Left ventricle myocardium inferior (tissue), 1 donor: Measurements from ENCODE around the gene FANCC. TPM values are rescaled to one million over a fixed set of nuclear protein-coding genes. Genes with fewer than 3 reads are reported as not detected.

Experiments used
- DNase-seq: peaks from one replicate; pipeline ENCODE4 v3.0.0-alpha.2; 2020
- H3K27ac ChIP-seq: fragments of 200-600 bp; replicated peaks from 2 replicates; pipeline ENCODE4 v1.8.0; 2021
- H3K27me3 ChIP-seq: fragments of 200-600 bp; 2 replicates; pipeline ENCODE4 v1.8.0; 2021; ENCODE audit warnings: low read depth
- H3K36me3 ChIP-seq: fragments of 200-600 bp; 2 replicates; pipeline ENCODE4 v1.8.0; 2021
- H3K4me1 ChIP-seq: fragments of 200-600 bp; 2 replicates; pipeline ENCODE4 v1.8.0; 2021
- H3K4me3 ChIP-seq: fragments of 200-600 bp; 2 replicates; pipeline ENCODE4 v1.8.0; 2021; ENCODE audit warnings: mild to moderate bottlenecking, moderate library complexity
- H3K9me3 ChIP-seq: fragments of 200-600 bp; replicated peaks from 2 replicates; pipeline ENCODE4 v1.8.0; 2021
- intact Hi-C: fragments of 100-400 bp; cut with micrococcal nuclease; formaldehyde crosslinking; loops from one replicate; pipeline ENCODE4 v1.11.0; 2022
- total RNA-seq: library from RNA; stranded (reverse); fragmentation: NEBNext Ultra II Directional; extraction: Animal tissue kit (Norgen Biotek cat#: 25700); gene quantifications from one replicate; pipeline ENCODE4 v1.2.1, GENCODE V29; 2021
- TF ChIP-seq, protein P1 (sequence below): fragments of 200-600 bp; IDR thresholded peaks from 2 replicates; pipeline ENCODE4 v1.8.0; 2021; ENCODE audit warnings: antibody characterized with exemption, mild to moderate bottlenecking, borderline replicate concordance
- donor health status: DM: no; HTN: yes; CAD: no; lungs with severe emphysema.

Gene FANCC
- total RNA-seq, 1 donor from 2014 or later: 4.1 TPM

DNA sequence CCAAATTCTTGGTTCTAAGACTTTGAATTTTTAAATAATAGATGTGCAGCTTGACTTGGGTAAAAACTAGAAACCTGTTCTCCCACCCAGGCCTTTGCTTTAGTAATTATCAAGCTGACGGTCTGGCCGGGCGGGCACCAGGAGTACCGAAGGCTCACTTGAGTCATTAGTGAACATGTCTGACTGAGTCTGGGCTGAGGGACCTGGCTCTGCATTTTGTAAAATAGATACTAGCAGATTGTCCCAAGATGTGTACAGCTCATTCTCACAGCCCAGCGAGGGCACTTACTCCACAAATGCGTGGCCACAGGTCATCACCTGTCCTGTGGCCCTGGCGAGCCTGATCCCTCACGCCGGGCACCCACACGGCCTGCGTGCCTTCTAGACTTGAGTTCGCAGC lies 216.2 kb downstream of the FANCC start:
- Histone ChIP-seq H3K27ac (peak overlapping the region; percentile 57), H3K4me3 (no peak overlapping the region), H3K4me1 (peaks cover 85% of the 10 kb centered on the region), H3K36me3 (peaks cover 4% of the 10 kb centered on the region), H3K27me3 (no peaks in the 10 kb centered on the region), H3K9me3 (no peaks in the 10 kb centered on the region)
- TF ChIP-seq, protein P1, sequence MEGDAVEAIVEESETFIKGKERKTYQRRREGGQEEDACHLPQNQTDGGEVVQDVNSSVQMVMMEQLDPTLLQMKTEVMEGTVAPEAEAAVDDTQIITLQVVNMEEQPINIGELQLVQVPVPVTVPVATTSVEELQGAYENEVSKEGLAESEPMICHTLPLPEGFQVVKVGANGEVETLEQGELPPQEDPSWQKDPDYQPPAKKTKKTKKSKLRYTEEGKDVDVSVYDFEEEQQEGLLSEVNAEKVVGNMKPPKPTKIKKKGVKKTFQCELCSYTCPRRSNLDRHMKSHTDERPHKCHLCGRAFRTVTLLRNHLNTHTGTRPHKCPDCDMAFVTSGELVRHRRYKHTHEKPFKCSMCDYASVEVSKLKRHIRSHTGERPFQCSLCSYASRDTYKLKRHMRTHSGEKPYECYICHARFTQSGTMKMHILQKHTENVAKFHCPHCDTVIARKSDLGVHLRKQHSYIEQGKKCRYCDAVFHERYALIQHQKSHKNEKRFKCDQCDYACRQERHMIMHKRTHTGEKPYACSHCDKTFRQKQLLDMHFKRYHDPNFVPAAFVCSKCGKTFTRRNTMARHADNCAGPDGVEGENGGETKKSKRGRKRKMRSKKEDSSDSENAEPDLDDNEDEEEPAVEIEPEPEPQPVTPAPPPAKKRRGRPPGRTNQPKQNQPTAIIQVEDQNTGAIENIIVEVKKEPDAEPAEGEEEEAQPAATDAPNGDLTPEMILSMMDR: no peak
- intact Hi-C loops: no loop called here
- DNase-seq: no peak

DNA sequence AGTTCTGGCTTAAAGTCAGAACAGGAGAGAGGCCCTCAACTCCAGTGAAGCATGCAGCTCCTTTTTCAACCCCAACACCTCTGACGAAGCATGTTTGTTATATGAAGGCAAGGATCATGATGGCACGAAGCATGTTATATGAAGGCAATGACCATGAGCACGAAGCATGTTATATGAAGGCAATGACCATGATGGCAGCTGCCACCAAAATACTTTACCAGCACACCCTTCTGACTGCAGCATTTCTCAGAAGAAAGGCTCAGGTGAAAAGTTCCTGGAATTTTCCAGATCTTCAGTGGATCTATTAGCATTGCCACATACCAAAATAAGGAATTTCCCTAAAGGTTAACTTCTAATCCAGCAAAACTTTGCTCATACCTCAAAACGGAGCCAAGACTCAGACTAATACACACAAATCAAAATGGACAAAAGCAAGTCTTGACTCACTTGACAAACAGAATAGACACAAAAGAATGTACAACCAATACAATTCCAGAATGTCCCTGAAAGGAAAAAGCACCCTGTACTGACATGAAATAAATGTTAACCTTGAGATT lies 217.4 kb downstream of the FANCC start:
- H3K4me1 ChIP-seq: peaks cover 97% of the 10 kb centered on the region
- no peak for DNase-seq
- no peak overlapping the region for H3K4me3 ChIP-seq
- peak overlapping the region; percentile 49 for H3K27ac ChIP-seq
- peaks cover 4% of the 10 kb centered on the region for H3K36me3 ChIP-seq
- intact Hi-C loops: no loop called here
- no peaks in the 10 kb centered on the region for H3K9me3 ChIP-seq
- TF ChIP-seq, protein P1: no peak
- no peaks in the 10 kb centered on the region for H3K27me3 ChIP-seq

DNA sequence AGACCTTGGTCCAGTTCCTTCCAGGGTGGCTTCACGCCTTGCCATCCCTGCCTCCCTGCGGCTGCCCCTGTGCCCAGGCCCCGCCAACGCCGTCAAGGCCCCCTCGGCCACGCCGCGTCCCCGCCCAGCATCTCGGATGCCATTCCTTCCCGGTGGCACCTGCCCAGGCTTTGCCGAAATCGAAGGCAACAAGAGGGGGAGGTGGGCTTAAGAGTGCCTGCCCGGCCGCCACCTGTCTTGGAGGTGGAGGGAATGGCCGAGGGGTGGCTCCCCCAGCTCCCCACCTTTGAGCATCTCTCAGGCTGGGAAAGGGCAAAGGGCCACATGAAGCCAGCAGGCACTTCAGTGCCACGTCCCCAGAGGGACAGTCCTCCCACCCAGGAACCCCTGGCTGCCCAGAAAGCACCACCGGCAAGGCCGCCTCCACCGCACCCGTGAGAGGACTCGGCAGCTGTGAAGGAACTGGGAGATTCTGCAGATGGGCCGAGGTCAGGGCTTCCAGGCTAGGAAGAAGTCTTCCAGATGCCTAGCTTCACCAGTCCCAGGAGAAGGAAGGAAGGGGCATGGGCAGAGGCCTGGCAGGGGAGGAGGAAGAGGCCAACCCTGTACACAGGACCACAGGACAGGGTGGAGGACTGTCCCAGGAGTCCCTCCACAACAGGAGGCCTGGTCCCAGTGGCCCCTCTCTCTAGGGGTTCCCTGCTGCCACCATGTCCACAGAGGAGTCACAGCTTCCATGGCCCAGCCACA lies 218.0 kb downstream of the FANCC start:
- intact Hi-C loops: no loop called here
- Histone ChIP-seq H3K27ac (peak overlapping the region; percentile 49), H3K4me1 (peaks cover 98% of the 10 kb centered on the region), H3K4me3 (no peak overlapping the region), H3K27me3 (no peaks in the 10 kb centered on the region), H3K9me3 (no peaks in the 10 kb centered on the region), H3K36me3 (no peaks in the 10 kb centered on the region)
- no peak for DNase-seq
- TF ChIP-seq, protein P1: no peak

DNA sequence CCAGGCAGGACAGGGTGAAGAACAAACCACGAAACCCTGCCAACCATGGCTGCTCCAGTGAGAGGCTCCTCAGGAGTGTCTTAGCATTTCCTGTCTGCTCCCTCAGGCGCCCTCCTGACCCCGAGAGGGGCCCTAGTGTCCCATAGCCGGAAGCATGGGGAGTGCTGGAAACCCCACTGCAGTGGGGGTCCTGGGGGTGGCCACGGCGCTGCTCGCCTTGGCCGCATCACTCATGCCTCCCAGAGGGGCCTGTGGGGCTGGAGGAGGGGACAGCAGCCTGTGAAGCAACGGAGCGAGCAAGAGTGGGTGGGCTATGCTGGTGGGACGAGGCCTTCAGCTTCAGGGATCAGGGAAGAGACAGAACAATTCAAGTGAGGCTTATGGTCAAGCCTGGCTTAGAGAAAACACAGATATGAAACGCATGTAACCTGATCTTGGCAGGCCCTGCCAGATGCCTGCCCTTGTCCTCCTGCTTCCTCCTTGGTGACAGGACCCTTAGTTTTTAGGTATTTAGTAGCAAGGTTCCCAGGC lies 219.1 kb downstream of the FANCC start:
- TF ChIP-seq, protein P1: no peak
- peak overlapping the region; percentile 49 for H3K27ac ChIP-seq
- H3K4me3 ChIP-seq: no peak overlapping the region
- peaks cover 98% of the 10 kb centered on the region for H3K4me1 ChIP-seq
- no peaks in the 10 kb centered on the region for H3K27me3 ChIP-seq
- intact Hi-C loops: no loop called here
- no peaks in the 10 kb centered on the region for H3K36me3 ChIP-seq
- no peaks in the 10 kb centered on the region for H3K9me3 ChIP-seq
- no peak for DNase-seq

DNA sequence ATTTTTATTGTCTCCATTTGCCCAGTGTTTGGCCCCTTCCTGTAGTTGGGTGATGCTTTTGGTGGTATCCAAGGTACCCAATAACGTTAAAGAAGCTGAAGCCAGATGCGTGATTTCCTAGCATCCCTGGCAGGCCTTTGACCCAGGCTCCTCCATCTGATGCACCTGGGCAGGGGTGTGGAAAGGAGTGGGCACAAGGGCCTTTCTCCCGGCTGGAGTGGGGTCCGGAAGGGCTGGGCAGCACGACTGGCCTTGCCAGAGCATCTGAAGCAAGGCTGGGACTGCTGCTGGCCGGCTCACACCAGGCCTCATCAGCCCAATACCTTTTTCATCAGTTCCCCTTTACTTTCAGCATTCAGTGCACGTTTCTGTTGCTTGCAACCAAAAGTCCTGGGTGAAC lies 220.2 kb downstream of the FANCC start:
- intact Hi-C loops: no loop called here
- H3K4me3 ChIP-seq: no peak overlapping the region
- H3K4me1 ChIP-seq: peaks cover 98% of the 10 kb centered on the region
- no peaks in the 10 kb centered on the region for H3K27me3 ChIP-seq
- no peak for DNase-seq
- H3K9me3 ChIP-seq: no peaks in the 10 kb centered on the region
- H3K36me3 ChIP-seq: no peaks in the 10 kb centered on the region
- TF ChIP-seq, protein P1: no peak
- H3K27ac ChIP-seq: no peak overlapping the region
